Left kidney (tissue), 2 donors: Measurements from ENCODE around the gene USP9X. TPM values are rescaled to one million over a fixed set of nuclear protein-coding genes. Genes with fewer than 3 reads are reported as not detected.
A peak's percentile ranks its signal among the peaks of the same experiment; 100 is the strongest.
"Not testable (repeated sequence)": the region's sequence is repeated elsewhere in the genome, so short reads cannot be mapped to it uniquely, and the experiment has no call there.

Source experiments
- DNase-seq: peaks from one replicate; pipeline ENCODE4 v3.0.0-alpha.2; 2013
- polyA plus RNA-seq: library from polyadenylated mRNA; unstranded; fragments of 120-200 nt; gene quantifications from one replicate; pipeline ENCODE4 v1.2.1, GENCODE V29; 2013; ENCODE audit not compliant: insufficient read length

The USP9X gene
- polyA plus RNA-seq, 1 donor = 76.9 TPM

GRCh38 chrX:41085878-41086626 lies 807 bp downstream of the USP9X start:
- peak; percentile 64 for DNase-seq

GRCh38 chrX:41086627-41086932 lies 1.3 kb downstream of the USP9X start:
- no peak for DNase-seq

- DNase-seq = no peak
These were observed 2.0 kb downstream of the USP9X start for GRCh38 chrX:41087201-41087600.

GRCh38 chrX:41090568-41091238 lies 5.5 kb downstream of the USP9X start:
- no peak for DNase-seq

DNA sequence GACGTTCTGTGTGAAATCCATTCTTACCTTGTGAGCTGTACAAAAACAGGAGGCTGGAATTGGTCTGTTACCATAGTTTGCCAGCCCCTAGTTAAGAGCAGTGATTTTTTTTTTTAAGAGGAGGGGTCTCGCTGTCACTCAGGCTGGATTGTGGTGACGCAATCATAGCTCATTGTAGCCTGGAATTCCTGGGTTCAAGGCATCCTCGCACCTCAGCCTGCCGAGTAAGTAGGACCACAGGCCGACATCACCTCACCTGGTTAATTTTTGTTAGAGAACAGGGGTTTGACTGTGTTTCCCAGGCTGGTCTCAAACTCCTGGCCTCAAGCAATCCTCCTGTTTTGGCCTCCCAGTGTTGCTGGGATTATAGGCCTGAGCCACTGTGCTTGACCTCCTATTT lies 7.5 kb downstream of the USP9X start:
- DNase-seq = no peak

DNA sequence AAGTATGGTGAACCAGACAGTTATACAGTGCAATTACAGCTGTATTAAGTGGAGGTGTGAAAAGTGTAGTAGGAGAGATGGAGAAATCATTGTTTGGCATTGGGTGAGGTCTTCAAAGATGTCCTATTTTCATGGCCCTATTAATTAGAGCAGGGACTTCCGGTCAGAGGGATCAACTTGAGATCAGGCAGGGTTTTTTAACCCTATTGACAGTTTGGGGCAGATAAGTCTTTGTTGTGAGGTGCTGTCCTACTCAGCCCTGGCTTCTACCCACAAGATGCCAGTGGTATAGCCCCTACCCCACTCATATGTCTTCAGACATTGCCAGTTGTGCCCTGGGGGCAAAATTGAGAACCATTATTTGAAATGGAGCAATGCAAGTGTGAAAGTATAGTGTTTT lies 9.9 kb downstream of the USP9X start:
- no peak for DNase-seq

DNA sequence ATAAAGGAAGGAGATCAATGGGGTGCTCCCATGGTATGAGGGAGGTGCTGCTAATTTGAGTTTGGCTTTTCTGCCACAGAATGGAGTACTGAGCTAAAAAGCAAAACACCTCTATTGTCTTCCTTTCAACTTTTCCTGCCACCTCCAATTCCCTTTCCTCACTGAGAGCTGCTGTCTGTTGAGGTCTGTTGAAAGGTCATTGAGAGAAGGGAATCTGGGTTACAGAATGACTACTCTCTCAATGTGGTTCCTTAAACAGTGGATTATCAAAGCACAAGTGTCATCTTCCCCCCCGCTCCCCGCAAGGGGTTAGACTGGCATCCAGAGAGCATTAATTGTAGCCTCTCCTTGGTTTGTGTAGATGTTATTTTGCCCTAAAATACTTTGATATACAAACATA lies 10.7 kb downstream of the USP9X start:
- no peak for DNase-seq

GRCh38 chrX:41096339-41096955 lies 11.2 kb downstream of the USP9X start:
- DNase-seq = no peak

DNA sequence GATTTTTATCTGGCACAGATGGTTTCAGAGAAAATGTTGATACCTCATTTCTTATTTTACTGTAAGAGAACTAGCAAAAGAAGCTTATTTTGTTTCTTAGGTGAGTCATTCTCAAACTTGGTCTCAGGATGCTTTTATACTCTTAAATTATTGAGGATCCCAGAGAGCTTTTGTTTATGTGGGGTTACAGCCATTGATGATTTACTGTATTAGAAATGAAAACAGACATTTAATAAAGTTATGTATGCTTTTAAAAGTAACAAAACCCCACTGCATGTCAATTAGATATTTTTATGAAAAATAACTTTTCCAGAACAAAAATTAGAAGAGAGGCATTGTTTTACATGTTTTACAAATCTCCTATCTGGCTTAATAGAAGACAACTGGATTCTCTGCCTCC lies 12.1 kb downstream of the USP9X start:
- no peak for DNase-seq

DNA sequence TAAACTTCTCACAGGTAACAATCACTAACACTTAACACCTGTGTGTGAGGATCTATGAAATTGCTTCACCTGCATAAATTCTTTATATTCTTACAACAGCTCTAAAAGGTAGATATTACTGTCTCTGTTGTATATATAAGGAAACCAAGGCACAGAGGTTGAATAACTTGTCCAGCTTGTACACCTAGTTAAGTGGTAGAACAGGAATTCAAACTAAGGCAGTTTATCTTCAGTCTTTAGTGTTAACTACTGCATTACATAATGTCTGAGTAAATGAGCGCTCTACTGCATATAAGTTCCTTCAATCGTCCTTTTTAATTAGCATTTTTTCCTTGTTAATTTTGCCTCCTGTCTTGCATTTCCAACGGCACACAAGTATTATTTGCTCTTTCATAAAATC lies 15.0 kb downstream of the USP9X start:
- DNase-seq = no peak

DNA sequence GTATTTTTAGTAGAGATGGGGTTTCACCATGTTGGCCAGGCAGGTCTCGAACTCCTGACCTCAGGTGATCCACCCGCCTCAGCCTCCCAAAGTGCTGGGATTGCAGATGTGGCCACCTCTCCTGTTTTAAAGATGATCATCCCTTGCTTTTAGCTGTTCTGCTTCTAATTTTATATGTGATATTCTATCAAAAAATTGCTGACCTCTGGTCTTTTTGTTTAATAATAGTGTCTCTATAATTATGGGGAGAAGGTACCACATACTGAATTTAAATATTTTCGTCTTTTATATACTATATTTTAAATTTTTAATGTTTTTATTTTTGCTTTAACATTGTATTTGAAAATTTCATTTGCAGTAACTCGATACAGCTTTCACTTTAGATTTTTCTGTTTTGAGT lies 15.6 kb downstream of the USP9X start:
- no peak for DNase-seq

GRCh38 chrX:41105005-41105404 lies 19.8 kb downstream of the USP9X start:
- DNase-seq = no peak

DNA sequence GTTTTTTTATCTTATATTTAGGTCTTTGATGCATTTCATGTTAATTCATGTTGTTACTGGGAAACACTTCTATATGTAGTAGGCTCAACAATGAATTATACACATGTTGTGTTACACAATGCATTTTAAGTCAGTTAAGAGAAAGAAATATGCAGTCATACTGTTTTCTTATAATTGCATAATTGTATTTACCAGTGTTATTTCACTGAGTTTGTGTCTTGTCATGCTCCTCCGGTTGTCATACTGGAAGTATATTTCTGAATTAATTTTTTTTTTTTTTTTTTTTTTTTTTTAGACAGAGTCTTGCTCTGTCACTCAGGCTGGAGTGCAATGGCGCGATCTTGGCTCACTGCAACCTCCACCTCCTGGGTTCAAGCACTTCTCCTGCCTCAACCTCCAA lies 21.0 kb downstream of the USP9X start:
- not testable (repeated sequence) for DNase-seq

- no peak for DNase-seq
These were observed 22.8 kb downstream of the USP9X start for GRCh38 chrX:41108007-41108406.

- DNase-seq = no peak
These were observed 23.4 kb downstream of the USP9X start for GRCh38 chrX:41108463-41109205.

- no peak for DNase-seq
These were observed 25.8 kb downstream of the USP9X start for GRCh38 chrX:41110801-41111625.

GRCh38 chrX:41115104-41115425 lies 29.8 kb downstream of the USP9X start:
- peak; percentile 51 for DNase-seq

DNA sequence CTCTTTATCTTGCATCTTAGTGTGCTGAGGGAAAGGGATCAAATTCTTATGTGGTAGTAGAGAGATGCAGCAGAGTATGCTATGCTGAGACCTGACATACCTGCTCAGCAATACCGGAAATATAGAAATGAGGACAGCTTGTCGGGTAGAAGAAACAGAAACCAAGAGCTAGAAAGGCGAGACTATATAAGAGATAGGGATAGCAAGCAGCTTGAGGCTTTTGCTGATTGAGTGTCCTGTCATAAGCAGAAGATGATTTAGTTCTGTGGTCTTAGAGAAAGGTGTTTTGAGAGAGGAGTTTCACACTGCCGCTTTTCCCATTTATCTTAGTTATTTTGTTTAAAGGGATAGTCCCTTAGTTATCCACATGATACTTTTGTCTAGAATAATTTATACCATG lies 31.7 kb downstream of the USP9X start:
- no peak for DNase-seq

GRCh38 chrX:41118156-41118555 lies 32.9 kb downstream of the USP9X start:
- no peak for DNase-seq

DNA sequence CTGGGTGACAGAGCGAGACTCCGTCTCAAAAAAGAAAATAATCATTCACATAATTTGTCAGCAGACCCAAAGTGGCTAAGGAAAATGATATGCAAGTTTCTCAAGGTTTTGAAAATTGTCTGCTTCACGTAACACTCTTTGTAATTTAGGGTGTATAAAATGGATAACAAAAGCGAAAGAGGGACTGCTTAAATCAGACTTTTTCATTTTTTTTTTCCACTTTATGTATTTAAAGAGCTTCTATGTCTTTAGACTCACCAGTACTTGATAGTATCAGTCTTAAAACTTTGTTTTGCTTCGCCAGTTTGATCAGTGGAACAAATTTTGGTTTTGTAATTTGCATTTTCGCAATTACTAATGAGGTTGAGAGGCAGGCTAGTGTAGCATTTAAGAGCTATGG lies 34.6 kb downstream of the USP9X start:
- no peak for DNase-seq

- no peak for DNase-seq
These were observed 36.5 kb downstream of the USP9X start for GRCh38 chrX:41121766-41122165.

GRCh38 chrX:41122664-41123257 lies 37.5 kb downstream of the USP9X start:
- DNase-seq = no peak
